AG04450 (cell line): Measurements from ENCODE around the gene AGPAT2. TPM values are rescaled to one million over a fixed set of nuclear protein-coding genes. Genes with fewer than 3 reads are reported as not detected.

ENCODE experiments used
- CTCF ChIA-PET: fragments of 300-600, 350-600 bp; formaldehyde crosslinking; extraction: SDS; loops from one replicate; lab custom pipeline; 2022; ENCODE audit warnings: antibody characterized with exemption, inconsistent platforms; lab: Charles Lee
- POLR2A ChIA-PET: fragments of 350-600 bp; formaldehyde crosslinking; extraction: SDS; loops from one replicate; lab custom pipeline; 2021; ENCODE audit warnings: antibody characterized with exemption, inconsistent platforms; lab: Yijun Ruan, JAX
- DNase-seq: peaks from one replicate; pipeline ENCODE4 v3.0.0-alpha.2; 2011; ENCODE audit warnings: low read depth, low spot score
- H3K27ac ChIP-seq: one replicate; pipeline ENCODE4 v1.5.1; 2012; ENCODE audit warnings: low read depth, low read length, control low read depth
- H3K27me3 ChIP-seq: one replicate; pipeline ENCODE4 v1.6.0; 2012; ENCODE audit warnings: low read length; ENCODE audit not compliant: control insufficient read depth, insufficient read depth
- H3K4me3 ChIP-seq: 2 replicates; pipeline ENCODE4 v1.5.1; 2011; ENCODE audit warnings: mild to moderate bottlenecking, low read depth, low read length, control low read depth
- H3K9me3 ChIP-seq: 2 replicates; pipeline ENCODE4 v1.5.1; 2012; ENCODE audit warnings: low read length; ENCODE audit not compliant: control insufficient read depth, insufficient read depth
- polyA plus RNA-seq: library from polyadenylated mRNA; depleted of rRNA; stranded (reverse); fragments of >200 nt; gene quantifications from 2 replicates; pipeline ENCODE4 v1.2.3, GENCODE V29; 2011; rRNA removed
- small RNA-seq: library from RNA; depleted of rRNA; stranded (forward); fragments of <200 nt; gene quantifications from one replicate; pipeline ENCODE3, GENCODE V24; 2012; ENCODE audit warnings: low read depth; ENCODE audit not compliant: insufficient read length
- TF ChIP-seq, protein P1 (sequence below): IDR thresholded peaks from 2 replicates; pipeline ENCODE4 v1.5.1; 2011; ENCODE audit warnings: low read depth, low read length, control low read depth, inconsistent platforms

The AGPAT2 gene
- polyA plus RNA-seq, 1 experiment = 24.4 TPM

DNA sequence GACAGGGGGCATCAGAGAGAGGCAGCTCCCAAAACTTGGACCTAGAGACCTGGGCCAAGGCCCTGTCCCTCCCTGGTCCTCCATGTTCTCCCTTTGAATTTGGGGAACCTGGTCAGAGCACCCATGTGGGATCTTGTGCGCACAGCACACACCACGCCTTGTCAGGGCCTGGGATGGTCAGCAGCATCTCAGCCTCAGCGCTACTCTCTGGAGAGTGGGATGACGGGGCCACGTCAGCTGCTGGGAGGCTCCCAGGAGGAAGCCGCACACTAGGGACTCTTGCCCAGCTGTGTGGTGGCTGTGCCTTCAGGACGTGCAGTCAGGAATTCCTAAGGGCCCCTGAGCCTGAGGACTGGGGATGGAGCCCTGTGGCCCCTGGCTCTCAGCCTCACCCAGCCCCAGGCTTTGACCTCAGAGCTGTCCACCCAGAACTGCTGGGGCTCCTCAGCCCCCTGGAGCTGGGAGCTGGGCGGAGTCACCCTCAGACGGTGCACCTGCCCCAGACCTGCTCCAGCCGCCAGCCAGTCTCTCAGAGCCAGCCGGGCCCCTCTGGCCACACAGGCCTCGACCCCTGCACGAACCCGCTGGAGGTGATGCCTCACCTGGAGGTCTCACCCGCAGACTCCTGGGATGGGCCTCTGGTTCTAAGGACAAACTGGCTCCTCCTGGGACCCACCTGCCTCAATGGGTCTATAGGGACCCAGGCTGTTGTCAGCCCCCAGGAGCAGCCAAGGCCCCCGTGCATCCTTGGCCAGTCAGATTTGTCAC, 62.9 kb downstream of the AGPAT2 start:
- Histone ChIP-seq H3K27me3 (peaks cover 5% of the 10 kb centered on the region), H3K4me3 (no peak overlapping the region), H3K27ac (no peak overlapping the region), H3K9me3 (no peaks in the 10 kb centered on the region; the same call in 1 of the 2 replicates)
- ChIA-PET CTCF (interaction anchor here (8.2 kb wide), 1 partner anchor 136 kb away, joined by 183 read pairs; no protein-coding TSS in a partner anchor), POLR2A (interaction anchor here (0.6 to 1.3 kb wide), 2 partner anchors 78 to 550 kb away, joined by 3 to 5 read pairs; no protein-coding TSS in a partner anchor)
- DNase-seq = no peak
- TF ChIP-seq, protein P1, sequence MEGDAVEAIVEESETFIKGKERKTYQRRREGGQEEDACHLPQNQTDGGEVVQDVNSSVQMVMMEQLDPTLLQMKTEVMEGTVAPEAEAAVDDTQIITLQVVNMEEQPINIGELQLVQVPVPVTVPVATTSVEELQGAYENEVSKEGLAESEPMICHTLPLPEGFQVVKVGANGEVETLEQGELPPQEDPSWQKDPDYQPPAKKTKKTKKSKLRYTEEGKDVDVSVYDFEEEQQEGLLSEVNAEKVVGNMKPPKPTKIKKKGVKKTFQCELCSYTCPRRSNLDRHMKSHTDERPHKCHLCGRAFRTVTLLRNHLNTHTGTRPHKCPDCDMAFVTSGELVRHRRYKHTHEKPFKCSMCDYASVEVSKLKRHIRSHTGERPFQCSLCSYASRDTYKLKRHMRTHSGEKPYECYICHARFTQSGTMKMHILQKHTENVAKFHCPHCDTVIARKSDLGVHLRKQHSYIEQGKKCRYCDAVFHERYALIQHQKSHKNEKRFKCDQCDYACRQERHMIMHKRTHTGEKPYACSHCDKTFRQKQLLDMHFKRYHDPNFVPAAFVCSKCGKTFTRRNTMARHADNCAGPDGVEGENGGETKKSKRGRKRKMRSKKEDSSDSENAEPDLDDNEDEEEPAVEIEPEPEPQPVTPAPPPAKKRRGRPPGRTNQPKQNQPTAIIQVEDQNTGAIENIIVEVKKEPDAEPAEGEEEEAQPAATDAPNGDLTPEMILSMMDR = no peak

DNA sequence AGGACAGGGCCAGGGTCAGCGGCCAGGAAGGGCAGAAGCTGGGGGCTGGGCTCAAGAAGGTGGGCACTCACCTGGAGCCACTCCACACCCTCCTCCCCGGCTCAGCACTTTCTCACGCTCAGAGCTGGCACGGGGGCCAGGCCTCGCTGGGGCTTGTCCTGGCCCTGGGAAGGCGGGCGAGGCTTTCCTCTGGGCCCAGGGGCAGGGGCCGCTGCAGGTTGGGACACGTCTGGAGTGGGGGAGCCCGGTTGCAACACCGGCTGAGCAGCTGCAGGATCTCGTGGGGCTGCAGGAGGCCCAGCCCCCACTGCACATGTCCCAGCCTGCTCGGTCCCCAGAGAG, 63.4 kb downstream of the AGPAT2 start:
- H3K27ac ChIP-seq = no peak overlapping the region
- TF ChIP-seq, protein P1 = no peak
- H3K9me3 ChIP-seq = no peaks in the 10 kb centered on the region; the same call in 1 of the 2 replicates
- H3K4me3 ChIP-seq = no peak overlapping the region
- ChIA-PET CTCF (interaction anchor here (8.2 kb wide), 1 partner anchor 136 kb away, joined by 183 read pairs; no protein-coding TSS in a partner anchor), POLR2A (interaction anchor here (0.6 to 1.4 kb wide), 3 partner anchors 77 to 550 kb away, joined by 3 to 5 read pairs (median 3); no protein-coding TSS in a partner anchor)
- no peak for DNase-seq
- H3K27me3 ChIP-seq = peaks cover 5% of the 10 kb centered on the region

Small RNA genes lying within 50 kb of the gene (small RNA-seq; reads per million reads assigned to genes)
- 1,166 reads per million, percentile 96 among the genes with 10 or more reads in this experiment for gene MIR126

Other genes starting within 250 kb of the AGPAT2 start
- gene INPP5E, start 247.6 kb downstream of the AGPAT2 start, polyA plus RNA-seq = 4.3 and 5.2 TPM in 2 replicates
- 23.2 and 30.7 TPM in 2 replicates for gene SEC16A, start 204.4 kb downstream of the AGPAT2 start, polyA plus RNA-seq
- 0.89 and 1.7 TPM in 2 replicates for gene NOTCH1, start 141.4 kb downstream of the AGPAT2 start, polyA plus RNA-seq
- 3.9 and 6.1 TPM in 2 replicates for gene EGFL7, start 24.5 kb downstream of the AGPAT2 start, polyA plus RNA-seq
- 2.8 and 3.6 TPM in 2 replicates for gene DIPK1B, start 25.1 kb upstream of the AGPAT2 start, polyA plus RNA-seq
- gene LCN10, start 55.5 kb upstream of the AGPAT2 start, polyA plus RNA-seq = not detected in 2 replicates
- not detected in 2 replicates for gene LCN6, start 61.1 kb upstream of the AGPAT2 start, polyA plus RNA-seq
- gene LCN8, start 70.8 kb upstream of the AGPAT2 start, polyA plus RNA-seq = not detected in 2 replicates
- not detected in 2 replicates for gene LCN15, start 77.1 kb upstream of the AGPAT2 start, polyA plus RNA-seq
- gene TMEM141, start 103.9 kb upstream of the AGPAT2 start, polyA plus RNA-seq = 34.9 and 44.3 TPM in 2 replicates
- 0.05 and 0.21 TPM in 2 replicates for gene CCDC183, start 108.9 kb upstream of the AGPAT2 start, polyA plus RNA-seq
- gene RABL6, start 120.5 kb upstream of the AGPAT2 start, polyA plus RNA-seq = 35.4 and 41.1 TPM in 2 replicates
- gene AJM1, start 155.0 kb upstream of the AGPAT2 start, polyA plus RNA-seq = 0.26 and 0.42 TPM in 2 replicates
- gene PHPT1, start 162.0 kb upstream of the AGPAT2 start, polyA plus RNA-seq = 91.6 and 116 TPM in 2 replicates
- gene MAMDC4, start 164.9 kb upstream of the AGPAT2 start, polyA plus RNA-seq = 0.63 and 0.86 TPM in 2 replicates
- gene EDF1, start 178.9 kb upstream of the AGPAT2 start, polyA plus RNA-seq = 445 and 453 TPM in 2 replicates
- gene TRAF2, start 199.1 kb upstream of the AGPAT2 start, polyA plus RNA-seq = 6.1 and 6.9 TPM in 2 replicates